Endothelial cell (in vitro differentiated cells): ENCODE results near the gene LIN7B. TPM values are rescaled to one million over a fixed set of nuclear protein-coding genes. Genes with fewer than 3 reads are reported as not detected.
A peak's percentile ranks its signal among the peaks of the same experiment; 100 is the strongest.

Experiments
- DNase-seq: peaks from one replicate; pipeline ENCODE4 v3.0.0; 2021; ENCODE audit warnings: low spot score
- H3K27ac Mint-ChIP-seq: one replicate; pipeline ENCODE4 v1.8.0; 2021; ENCODE audit warnings: mixed read lengths, inconsistent platforms; ENCODE audit not compliant: unreplicated experiment
- H3K27me3 Mint-ChIP-seq: one replicate; pipeline ENCODE4 v1.8.0; 2021; ENCODE audit warnings: mild to moderate bottlenecking, moderate library complexity, mixed read lengths, inconsistent platforms; ENCODE audit not compliant: unreplicated experiment
- H3K36me3 Mint-ChIP-seq: one replicate; pipeline ENCODE4 v1.8.0; 2021; ENCODE audit warnings: mild to moderate bottlenecking, low read depth, mixed read lengths, inconsistent platforms; ENCODE audit not compliant: unreplicated experiment
- H3K4me1 Mint-ChIP-seq: one replicate; pipeline ENCODE4 v1.8.0; 2021; ENCODE audit warnings: mild to moderate bottlenecking, mixed read lengths, inconsistent platforms; ENCODE audit not compliant: unreplicated experiment
- H3K4me3 Mint-ChIP-seq: one replicate; pipeline ENCODE4 v1.8.0; 2021; ENCODE audit warnings: mild to moderate bottlenecking, mixed read lengths, inconsistent platforms; ENCODE audit not compliant: unreplicated experiment
- H3K9me3 Mint-ChIP-seq: one replicate; pipeline ENCODE4 v1.8.0; 2021; ENCODE audit warnings: mixed read lengths, inconsistent platforms; ENCODE audit not compliant: unreplicated experiment
- CTCF ChIP-seq: fragments of 200-600 bp; sonication (generic); IDR thresholded peaks from one replicate; pipeline ENCODE4 v1.5.0; 2021; ENCODE audit warnings: antibody characterized with exemption; ENCODE audit not compliant: unreplicated experiment
- total RNA-seq: library from RNA; stranded (reverse); fragmentation: NEBNext Ultra II Directional; extraction: Animal tissue kit (Norgen Biotek cat#: 25700); gene quantifications from one replicate; pipeline ENCODE4 v1.2.1, GENCODE V29; 2021; ENCODE audit not compliant: unreplicated experiment

The LIN7B gene
- total RNA-seq, 1 donor from 2014 or later = 5.8 TPM

GRCh38 chr19:49094505-49095482, 19.4 kb upstream of the LIN7B start:
- Mint-ChIP-seq H3K4me3 (no peak overlapping the region), H3K4me1 (peaks cover 9% of the 10 kb centered on the region), H3K9me3 (no peaks in the 10 kb centered on the region), H3K36me3 (peaks cover 43% of the 10 kb centered on the region), H3K27me3 (peaks cover 9% of the 10 kb centered on the region), H3K27ac (no peak overlapping the region)
- no peak for DNase-seq
- no peak for TF ChIP-seq CTCF

DNA sequence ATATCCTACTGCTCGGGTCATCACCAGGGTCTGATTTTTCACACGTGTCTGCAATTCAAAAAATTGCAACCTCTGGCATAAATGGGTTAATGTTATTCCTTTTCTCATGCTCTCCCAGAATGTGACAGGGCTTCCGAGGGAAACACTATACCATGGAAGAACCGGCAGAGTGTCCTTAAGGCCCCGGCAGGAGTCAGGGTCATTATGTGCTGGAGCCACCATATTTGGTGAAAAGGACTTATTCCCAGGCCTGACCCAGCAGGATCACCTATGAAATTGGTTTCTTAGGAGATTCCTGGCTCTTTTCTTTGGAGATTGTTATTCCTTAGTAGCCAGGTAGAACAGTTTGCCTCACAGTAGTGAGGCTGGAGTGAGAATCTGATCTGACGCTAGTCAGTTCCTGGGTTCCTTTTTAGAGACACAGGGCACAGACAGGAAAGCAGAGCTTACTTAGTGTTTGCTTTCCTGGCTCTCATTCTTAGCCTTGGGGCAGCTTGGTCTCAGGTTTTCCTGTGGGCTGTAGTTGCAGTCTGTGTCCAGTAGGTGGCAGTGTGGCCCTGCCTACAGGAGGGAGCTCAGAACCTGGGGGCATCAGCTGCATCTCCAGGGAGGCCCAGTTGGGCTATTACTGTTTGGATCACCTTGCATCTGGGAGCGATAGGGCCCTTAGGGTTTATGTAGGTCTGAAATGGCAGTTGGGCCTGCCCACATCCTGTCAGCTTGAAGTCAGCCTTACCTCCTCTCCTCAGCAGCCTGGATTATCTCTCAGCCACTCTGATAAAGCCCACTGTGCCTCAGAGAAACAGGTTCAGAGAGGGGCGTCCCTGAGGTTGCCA, 16.5 kb upstream of the LIN7B start:
- peaks cover 6% of the 10 kb centered on the region for H3K4me1 Mint-ChIP-seq
- peak; percentile 84 for DNase-seq
- H3K27ac Mint-ChIP-seq = peak overlapping the region; percentile 72

GRCh38 chr19:49098795-49099194, 15.4 kb upstream of the LIN7B start:
- no peak for DNase-seq
- Mint-ChIP-seq H3K36me3 (peaks cover 39% of the 10 kb centered on the region), H3K4me1 (peaks cover 6% of the 10 kb centered on the region), H3K9me3 (no peaks in the 10 kb centered on the region), H3K4me3 (peak overlapping the region; percentile 62), H3K27me3 (peaks cover 3% of the 10 kb centered on the region), H3K27ac (peak overlapping the region; percentile 42)
- no peak for TF ChIP-seq CTCF

More for the DNA sequence above, 16.5 kb upstream of the LIN7B start:
- Mint-ChIP-seq H3K36me3 (peaks cover 39% of the 10 kb centered on the region), H3K27me3 (peaks cover 3% of the 10 kb centered on the region), H3K4me3 (no peak overlapping the region), H3K9me3 (no peaks in the 10 kb centered on the region)
- peak; percentile 98 for TF ChIP-seq CTCF

GRCh38 chr19:49101160-49101559, 13.0 kb upstream of the LIN7B start:
- Mint-ChIP-seq H3K4me1 (peaks cover 6% of the 10 kb centered on the region), H3K27me3 (peaks cover 2% of the 10 kb centered on the region), H3K36me3 (peaks cover 34% of the 10 kb centered on the region), H3K9me3 (no peaks in the 10 kb centered on the region), H3K4me3 (no peak overlapping the region), H3K27ac (no peak overlapping the region)
- no peak for DNase-seq
- no peak for TF ChIP-seq CTCF
